Activated effector memory CD4-positive, alpha-beta T cell treated with Interleukin-2 at 50 U/mL for 16 hours (primary cell): Measurements from ENCODE around the gene GGTLC1.

Experiments
- DNase-seq: peaks from one replicate; pipeline ENCODE4 v3.0.0-alpha.2; 2020

GGTLC1 gene

GRCh38 chr20:23963941-23964340, 24.6 kb downstream of the GGTLC1 start:
- no peak for DNase-seq

DNA sequence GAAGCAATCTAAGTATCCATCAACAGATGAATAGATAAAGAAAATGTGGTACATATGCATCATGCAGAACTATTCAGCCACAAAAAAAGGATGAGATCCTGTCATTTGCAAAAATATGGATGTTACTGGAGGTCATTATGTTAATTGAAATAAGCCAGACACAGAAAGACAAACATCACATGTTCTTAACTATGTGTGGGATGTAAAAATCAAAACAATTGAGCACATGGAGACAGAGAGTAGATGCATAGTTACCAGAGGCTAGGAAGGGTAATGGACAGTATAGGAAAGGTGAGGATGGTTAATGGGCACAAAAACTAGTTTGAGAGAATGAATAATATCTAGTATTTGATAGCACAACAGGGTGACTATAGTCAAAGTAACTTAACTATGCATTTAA, 26.3 kb downstream of the GGTLC1 start:
- DNase-seq = no peak

DNA sequence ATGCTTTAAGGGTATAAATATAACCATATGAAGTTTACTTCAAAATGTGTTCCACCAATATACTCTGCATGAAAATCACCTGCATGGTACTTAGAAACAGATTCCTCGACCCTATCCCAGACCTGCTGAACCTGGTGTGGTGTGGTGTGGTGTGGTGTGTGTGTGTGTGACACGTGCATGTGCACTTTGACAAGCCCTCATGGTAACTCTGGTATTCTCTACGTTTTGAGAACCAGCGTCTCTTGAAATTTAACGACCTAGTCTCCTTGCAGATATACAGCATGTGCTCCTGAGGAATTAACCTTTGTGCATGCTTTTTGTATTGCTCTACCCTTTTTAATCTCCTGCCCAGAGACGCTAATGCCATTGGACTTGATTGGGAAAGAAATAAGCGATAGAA, 29.5 kb downstream of the GGTLC1 start:
- no peak for DNase-seq

GRCh38 chr20:23955896-23956295, 32.7 kb downstream of the GGTLC1 start:
- DNase-seq = no peak

- DNase-seq = no peak
Observed at GRCh38 chr20:23954008-23954745, 34.4 kb downstream of the GGTLC1 start.

DNA sequence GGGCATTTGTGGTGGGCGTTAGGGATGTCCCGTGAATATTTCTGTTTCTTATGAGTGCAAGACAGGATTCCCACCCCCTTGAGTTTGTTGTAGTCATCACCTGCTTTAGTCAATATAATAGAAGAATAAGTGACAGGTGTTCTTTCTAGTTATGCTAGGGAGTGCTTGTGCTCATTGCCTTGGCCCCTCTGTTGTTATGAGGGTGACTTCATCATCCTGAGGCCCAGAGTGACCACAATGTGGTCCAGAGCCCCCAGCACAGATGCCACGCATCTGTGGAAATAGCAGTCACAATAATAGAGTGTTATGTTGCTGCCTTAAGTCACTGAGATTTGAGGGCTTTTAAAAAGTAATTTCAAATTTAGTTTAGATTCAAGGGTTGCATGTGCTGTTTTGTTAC, 42.4 kb downstream of the GGTLC1 start:
- no peak for DNase-seq

DNA sequence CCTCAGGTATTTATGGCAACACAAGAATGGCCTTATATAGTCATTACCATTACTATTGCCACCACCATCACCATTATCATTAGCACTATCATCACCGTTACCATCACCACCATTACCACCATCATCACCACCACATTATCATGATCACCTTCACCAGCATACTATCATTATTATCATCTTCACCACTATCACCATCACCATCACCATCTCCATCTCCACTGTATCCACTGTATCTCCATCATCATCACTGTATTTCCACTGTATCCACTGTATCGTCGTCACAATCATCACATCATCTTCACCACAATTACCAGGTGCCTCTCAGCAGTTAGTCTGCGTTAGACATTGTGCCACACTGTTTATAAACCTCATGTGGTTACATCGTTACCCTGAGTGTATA, 45.3 kb downstream of the GGTLC1 start:
- no peak for DNase-seq

DNA sequence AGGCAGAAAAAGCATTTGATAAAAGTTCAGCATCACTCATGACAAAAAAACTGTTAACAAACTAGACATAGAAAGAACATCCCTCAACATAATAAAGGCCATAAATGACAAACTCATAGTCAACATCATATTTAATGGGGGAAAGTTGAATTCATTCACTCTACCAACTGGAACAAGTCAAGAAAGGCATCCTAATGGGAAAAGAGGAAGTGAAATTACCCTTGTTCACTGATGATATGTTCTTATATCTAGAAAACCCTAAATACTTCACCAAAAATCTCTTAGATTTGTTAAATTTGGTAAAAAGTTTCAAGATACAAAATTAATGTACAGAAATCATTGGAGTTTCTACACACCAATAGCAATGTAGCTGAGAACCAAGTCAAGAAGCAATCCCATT, 48.9 kb downstream of the GGTLC1 start:
- DNase-seq = no peak

DNA sequence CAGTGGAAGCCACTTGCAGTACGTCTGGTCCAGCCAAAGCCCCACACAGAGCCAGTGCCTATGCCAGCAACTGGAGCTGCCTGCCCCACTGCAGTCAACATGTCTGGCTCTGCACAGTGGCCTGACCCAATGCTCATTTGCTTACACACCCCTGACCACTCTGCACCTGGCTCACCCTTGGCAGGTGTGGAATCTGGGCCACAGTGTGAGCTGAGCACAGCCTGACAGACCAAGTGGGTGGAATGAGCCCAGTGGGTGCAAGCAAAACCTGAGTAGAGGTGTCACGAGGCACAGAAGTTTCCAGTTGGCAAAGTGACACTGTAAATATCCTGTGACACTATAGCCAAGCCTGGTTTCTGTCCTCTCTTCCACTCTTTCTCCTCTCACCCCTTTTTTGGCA, 49.5 kb downstream of the GGTLC1 start:
- DNase-seq = no peak

DNA sequence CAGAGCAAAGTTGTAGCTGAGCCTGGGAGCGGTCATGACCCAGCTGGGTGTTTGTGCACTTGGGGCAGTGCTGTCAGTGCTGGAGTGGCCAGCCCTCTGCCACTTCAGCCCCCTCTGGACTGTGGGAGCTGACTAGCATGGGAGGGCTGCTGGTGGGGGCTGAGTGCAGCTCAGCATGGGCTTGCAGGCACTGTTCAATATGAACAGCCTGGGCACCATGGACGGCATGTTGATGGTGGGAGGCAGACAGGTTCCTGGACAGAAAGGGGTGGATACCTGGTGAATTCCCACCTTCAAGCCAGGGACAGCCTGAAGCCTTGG, 50.5 kb downstream of the GGTLC1 start:
- no peak for DNase-seq

- peak; percentile 44 for DNase-seq
Observed at GRCh38 chr20:23937303-23938117, 51.1 kb downstream of the GGTLC1 start.
